AG04450 (cell line): Measurements from ENCODE around the gene TTC1. TPM values are rescaled to one million over a fixed set of nuclear protein-coding genes. Genes with fewer than 3 reads are reported as not detected.

Experiments used
- CTCF ChIA-PET: fragments of 300-600, 350-600 bp; formaldehyde crosslinking; extraction: SDS; loops from one replicate; lab custom pipeline; 2022; ENCODE audit warnings: antibody characterized with exemption, inconsistent platforms; lab: Charles Lee
- POLR2A ChIA-PET: fragments of 350-600 bp; formaldehyde crosslinking; extraction: SDS; loops from one replicate; lab custom pipeline; 2021; ENCODE audit warnings: antibody characterized with exemption, inconsistent platforms; lab: Yijun Ruan, JAX
- DNase-seq: peaks from one replicate; pipeline ENCODE4 v3.0.0-alpha.2; 2011; ENCODE audit warnings: low read depth, low spot score
- H3K27ac ChIP-seq: one replicate; pipeline ENCODE4 v1.5.1; 2012; ENCODE audit warnings: low read depth, low read length, control low read depth
- H3K27me3 ChIP-seq: one replicate; pipeline ENCODE4 v1.6.0; 2012; ENCODE audit warnings: low read length; ENCODE audit not compliant: control insufficient read depth, insufficient read depth
- H3K4me3 ChIP-seq: 2 replicates; pipeline ENCODE4 v1.5.1; 2011; ENCODE audit warnings: mild to moderate bottlenecking, low read depth, low read length, control low read depth
- H3K9me3 ChIP-seq: 2 replicates; pipeline ENCODE4 v1.5.1; 2012; ENCODE audit warnings: low read length; ENCODE audit not compliant: control insufficient read depth, insufficient read depth
- CTCF ChIP-seq: IDR thresholded peaks from 2 replicates; pipeline ENCODE4 v1.5.1; 2011; ENCODE audit warnings: low read depth, low read length, control low read depth, inconsistent platforms
- polyA plus RNA-seq: library from polyadenylated mRNA; depleted of rRNA; stranded (reverse); fragments of >200 nt; gene quantifications from 2 replicates; pipeline ENCODE4 v1.2.3, GENCODE V29; 2011

Gene TTC1
- polyA plus RNA-seq, 1 experiment: 53.7 TPM

GRCh38 chr5:160029004-160029403 lies 20.1 kb downstream of the TTC1 start:
- H3K4me3 ChIP-seq: no peak overlapping the region
- ChIA-PET POLR2A (no interaction called here), CTCF (interaction anchor here (0.6 kb wide), 1 partner anchor 52 kb away, joined by 3 read pairs; no protein-coding TSS in a partner anchor)
- no peak overlapping the region for H3K27ac ChIP-seq
- no peaks in the 10 kb centered on the region for H3K27me3 ChIP-seq
- no peak for DNase-seq
- TF ChIP-seq CTCF: no peak
- H3K9me3 ChIP-seq: no peaks in the 10 kb centered on the region

- no peak for DNase-seq
- CTCF ChIA-PET: interaction anchor here (1.1 to 2.1 kb wide), 3 partner anchors 8 to 361 kb away, joined by 3 to 24 read pairs (median 8); no protein-coding TSS in a partner anchor
- no peaks in the 10 kb centered on the region for H3K9me3 ChIP-seq
- no peak overlapping the region for H3K27ac ChIP-seq
- no peaks in the 10 kb centered on the region for H3K27me3 ChIP-seq
- no peak overlapping the region for H3K4me3 ChIP-seq
- POLR2A ChIA-PET: interaction anchor here (0.6 kb wide), 1 partner anchor 74 kb away, joined by 6 read pairs; no protein-coding TSS in a partner anchor
- no peak for TF ChIP-seq CTCF
Observed at GRCh38 chr5:160029540-160030139, 20.7 kb downstream of the TTC1 start.

GRCh38 chr5:160030631-160031377 lies 21.9 kb downstream of the TTC1 start:
- POLR2A ChIA-PET: interaction anchor here (0.6 kb wide), 1 partner anchor 73 kb away, joined by 6 read pairs; no protein-coding TSS in a partner anchor
- CTCF ChIA-PET: interaction anchor here (0.6 to 2.1 kb wide), 4 partner anchors 9 to 360 kb away, joined by 3 to 24 read pairs (median 6); no protein-coding TSS in a partner anchor
- no peak overlapping the region for H3K27ac ChIP-seq
- no peaks in the 10 kb centered on the region for H3K27me3 ChIP-seq
- no peaks in the 10 kb centered on the region for H3K9me3 ChIP-seq
- no peak overlapping the region for H3K4me3 ChIP-seq
- TF ChIP-seq CTCF: no peak
- DNase-seq: no peak

- Histone ChIP-seq H3K27me3 (no peaks in the 10 kb centered on the region), H3K27ac (no peak overlapping the region), H3K4me3 (no peak overlapping the region), H3K9me3 (no peaks in the 10 kb centered on the region)
- CTCF ChIA-PET: interaction anchor here (2.8 kb wide), 1 partner anchor 12 kb away, joined by 22 read pairs; no protein-coding TSS in a partner anchor
- POLR2A ChIA-PET: no interaction called here
- DNase-seq: no peak
- no peak for TF ChIP-seq CTCF
Observed at GRCh38 chr5:160033546-160034252, 24.8 kb downstream of the TTC1 start.
